HG03378 (cell line): Measurements from ENCODE around the gene CATSPERB.
"Not testable (repeated sequence)": the region's sequence is repeated elsewhere in the genome, so short reads cannot be mapped to it uniquely, and the experiment has no call there.

Experiments
- ATAC-seq: cut with Tn5 transposase; IDR thresholded peaks from one replicate; pipeline ENCODE4 v1.9.1; 2021; ENCODE audit warnings: mild to moderate bottlenecking, moderate library complexity; ENCODE audit not compliant: unreplicated experiment

CATSPERB gene

GRCh38 chr14:91732859-91733477 is 1.1 kb upstream of the CATSPERB start:
- no peak for ATAC-seq

GRCh38 chr14:91732439-91732838 is 553 bp upstream of the CATSPERB start:
- ATAC-seq: no peak

GRCh38 chr14:91731018-91731417 is 868 bp downstream of the CATSPERB start:
- ATAC-seq: no peak

- no peak for ATAC-seq
These were observed 2.1 kb downstream of the CATSPERB start for GRCh38 chr14:91729756-91730155.

- no peak for ATAC-seq
These were observed 3.2 kb downstream of the CATSPERB start for GRCh38 chr14:91728616-91729183.

- no peak for ATAC-seq
These were observed 4.8 kb downstream of the CATSPERB start for GRCh38 chr14:91727121-91727520.

- no peak for ATAC-seq
These were observed 8.4 kb downstream of the CATSPERB start for GRCh38 chr14:91723501-91723900.

GRCh38 chr14:91722386-91722785 is 9.5 kb downstream of the CATSPERB start:
- no peak for ATAC-seq

GRCh38 chr14:91719839-91720238 is 12.0 kb downstream of the CATSPERB start:
- no peak for ATAC-seq

GRCh38 chr14:91716999-91717398 is 14.9 kb downstream of the CATSPERB start:
- no peak for ATAC-seq

GRCh38 chr14:91714805-91715204 is 17.1 kb downstream of the CATSPERB start:
- no peak for ATAC-seq

- ATAC-seq: no peak
These were observed 23.1 kb downstream of the CATSPERB start for GRCh38 chr14:91708795-91709194.

- no peak for ATAC-seq
These were observed 24.9 kb downstream of the CATSPERB start for GRCh38 chr14:91706996-91707395.

- no peak for ATAC-seq
These were observed 37.2 kb downstream of the CATSPERB start for GRCh38 chr14:91694643-91695042.

- ATAC-seq: no peak
These were observed 38.5 kb downstream of the CATSPERB start for GRCh38 chr14:91693346-91693745.

GRCh38 chr14:91692075-91692474 is 39.8 kb downstream of the CATSPERB start:
- ATAC-seq: no peak

GRCh38 chr14:91689608-91690007 is 42.3 kb downstream of the CATSPERB start:
- ATAC-seq: no peak

- ATAC-seq: not testable (repeated sequence)
These were observed 44.5 kb downstream of the CATSPERB start for GRCh38 chr14:91687436-91687835.

- no peak for ATAC-seq
These were observed 46.3 kb downstream of the CATSPERB start for GRCh38 chr14:91685600-91685999.

GRCh38 chr14:91681893-91682563 is 49.9 kb downstream of the CATSPERB start:
- ATAC-seq: no peak

- no peak for ATAC-seq
These were observed 50.8 kb downstream of the CATSPERB start for GRCh38 chr14:91681118-91681517.

GRCh38 chr14:91679273-91679672 is 52.6 kb downstream of the CATSPERB start:
- no peak for ATAC-seq
